Astrocyte of the spinal cord (primary cell): ENCODE results near the gene SLC9A7.

ENCODE experiments used
- DNase-seq: peaks from one replicate; pipeline ENCODE4 v3.0.0; 2011; ENCODE audit warnings: low read depth, low spot score
- H3K4me3 ChIP-seq: 2 replicates; pipeline ENCODE4 v1.5.1; 2011; ENCODE audit warnings: low read depth, mild to moderate bottlenecking, low read length, moderate library complexity
- in situ Hi-C: cut with HindIII; loops from 2 replicates; pipeline ENCODE4 v1.10.0; 2017; ENCODE audit warnings: low sequenced_read_pairs
- TF ChIP-seq, protein P1 (sequence below): IDR thresholded peaks from 2 replicates; pipeline ENCODE4 v1.5.1; 2012; ENCODE audit warnings: low read depth, mild to moderate bottlenecking, low read length, inconsistent platforms

The SLC9A7 gene

DNA sequence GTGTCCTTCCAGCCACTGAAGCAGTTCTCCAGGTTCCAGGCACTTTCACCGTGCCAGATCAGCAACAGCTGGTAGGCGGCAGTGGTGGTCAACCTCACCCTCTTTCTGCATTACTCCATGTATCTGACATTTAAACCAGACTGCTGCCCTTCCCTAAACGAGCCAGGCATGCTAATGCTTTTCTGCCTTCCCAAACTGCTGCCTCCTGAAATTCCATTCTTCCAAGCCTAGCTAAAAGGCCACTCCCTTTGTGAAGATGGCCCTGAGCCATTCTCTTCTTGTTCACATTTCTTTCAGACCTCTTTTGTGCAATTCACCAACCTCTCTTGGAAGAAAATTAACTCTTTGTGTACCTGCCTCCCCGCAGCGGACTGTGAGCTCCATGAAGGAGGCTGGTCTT is 111.7 kb downstream of the SLC9A7 start:
- in situ Hi-C loops: no loop called here
- H3K4me3 ChIP-seq: no peak overlapping the region
- TF ChIP-seq, protein P1, sequence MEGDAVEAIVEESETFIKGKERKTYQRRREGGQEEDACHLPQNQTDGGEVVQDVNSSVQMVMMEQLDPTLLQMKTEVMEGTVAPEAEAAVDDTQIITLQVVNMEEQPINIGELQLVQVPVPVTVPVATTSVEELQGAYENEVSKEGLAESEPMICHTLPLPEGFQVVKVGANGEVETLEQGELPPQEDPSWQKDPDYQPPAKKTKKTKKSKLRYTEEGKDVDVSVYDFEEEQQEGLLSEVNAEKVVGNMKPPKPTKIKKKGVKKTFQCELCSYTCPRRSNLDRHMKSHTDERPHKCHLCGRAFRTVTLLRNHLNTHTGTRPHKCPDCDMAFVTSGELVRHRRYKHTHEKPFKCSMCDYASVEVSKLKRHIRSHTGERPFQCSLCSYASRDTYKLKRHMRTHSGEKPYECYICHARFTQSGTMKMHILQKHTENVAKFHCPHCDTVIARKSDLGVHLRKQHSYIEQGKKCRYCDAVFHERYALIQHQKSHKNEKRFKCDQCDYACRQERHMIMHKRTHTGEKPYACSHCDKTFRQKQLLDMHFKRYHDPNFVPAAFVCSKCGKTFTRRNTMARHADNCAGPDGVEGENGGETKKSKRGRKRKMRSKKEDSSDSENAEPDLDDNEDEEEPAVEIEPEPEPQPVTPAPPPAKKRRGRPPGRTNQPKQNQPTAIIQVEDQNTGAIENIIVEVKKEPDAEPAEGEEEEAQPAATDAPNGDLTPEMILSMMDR: no peak
- DNase-seq: no peak

DNA sequence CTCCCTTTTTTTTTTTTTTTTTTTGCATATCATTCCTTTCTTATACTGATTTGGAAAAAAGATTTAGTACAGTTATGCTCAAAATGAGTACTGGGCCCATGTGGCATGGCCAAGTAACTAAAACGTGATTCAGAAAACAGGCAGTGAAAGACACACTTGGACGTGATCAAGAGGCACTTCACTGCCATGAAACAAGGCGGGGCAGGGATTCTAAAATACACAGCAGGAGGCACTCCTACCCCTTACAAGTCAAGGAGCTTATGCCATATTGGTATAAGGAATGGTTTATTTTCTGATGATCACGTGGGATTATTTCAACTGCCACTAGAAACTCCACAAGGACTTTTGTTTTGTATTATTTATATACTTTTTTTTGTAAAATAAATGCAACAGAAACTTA is 113.3 kb downstream of the SLC9A7 start:
- in situ Hi-C loops: no loop called here
- TF ChIP-seq, protein P1: no peak
- no peak overlapping the region for H3K4me3 ChIP-seq
- no peak for DNase-seq

DNA sequence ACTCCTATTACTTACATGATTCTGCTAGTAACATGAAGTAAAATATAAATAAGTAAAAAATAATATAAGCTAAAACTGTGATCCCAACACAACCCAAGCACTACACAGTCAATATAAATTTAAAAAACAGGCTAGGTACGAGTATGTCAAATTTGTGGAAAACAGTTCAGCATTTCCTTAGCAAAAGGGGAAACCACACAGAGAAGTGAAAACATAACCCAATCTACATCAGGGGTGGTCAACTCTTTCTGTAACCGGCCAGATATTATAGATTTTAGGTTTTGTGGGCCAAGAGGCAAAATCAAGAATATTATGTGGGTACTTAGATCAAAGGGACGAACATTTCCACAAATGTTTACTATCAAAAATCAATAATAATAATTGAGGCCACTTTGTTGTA is 115.3 kb downstream of the SLC9A7 start:
- H3K4me3 ChIP-seq: no peak overlapping the region
- TF ChIP-seq, protein P1: no peak
- no peak for DNase-seq
- in situ Hi-C loops: no loop called here

DNA sequence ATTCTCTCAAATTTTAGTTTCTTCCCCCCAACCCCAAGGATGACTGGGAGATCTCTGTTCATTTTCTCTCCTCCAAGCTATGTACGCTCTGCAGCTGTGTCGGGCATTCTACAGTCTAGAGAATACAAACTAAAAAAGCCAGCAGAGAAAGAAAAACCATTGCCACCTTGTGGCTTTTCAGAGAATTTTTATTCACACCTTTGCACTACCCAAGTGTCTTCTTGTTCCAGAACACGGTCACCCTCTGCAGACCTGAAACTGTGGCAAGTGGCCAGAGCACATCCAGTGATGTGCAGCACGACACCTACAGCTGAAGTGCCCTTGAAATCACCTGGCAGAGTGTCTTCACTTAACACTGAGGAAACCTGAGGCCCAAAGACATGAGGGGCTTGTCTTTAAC is 116.8 kb downstream of the SLC9A7 start:
- in situ Hi-C loops: no loop called here
- no peak overlapping the region for H3K4me3 ChIP-seq
- TF ChIP-seq, protein P1: peak; percentile 18
- peak; percentile 12 for DNase-seq

DNA sequence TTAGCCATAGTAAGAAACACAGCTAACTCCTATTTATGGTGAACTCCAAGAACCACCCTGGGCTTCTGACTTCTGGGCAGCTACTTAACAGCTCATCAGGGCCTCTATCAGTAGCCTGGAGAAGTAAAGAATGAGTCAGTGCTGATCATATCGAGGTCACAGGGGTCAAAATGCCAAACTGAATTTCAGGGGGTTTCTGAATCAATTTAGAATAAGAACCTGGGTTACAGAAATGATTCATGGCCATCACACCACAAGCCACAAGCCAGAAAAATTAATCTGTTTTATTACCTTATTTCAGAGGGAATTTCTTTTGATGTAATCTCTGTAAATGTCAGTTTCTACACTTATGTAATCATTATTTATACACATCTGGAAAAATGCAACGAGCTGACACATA is 121.0 kb downstream of the SLC9A7 start:
- in situ Hi-C loops: no loop called here
- no peak for DNase-seq
- no peak overlapping the region for H3K4me3 ChIP-seq
- TF ChIP-seq, protein P1: no peak

DNA sequence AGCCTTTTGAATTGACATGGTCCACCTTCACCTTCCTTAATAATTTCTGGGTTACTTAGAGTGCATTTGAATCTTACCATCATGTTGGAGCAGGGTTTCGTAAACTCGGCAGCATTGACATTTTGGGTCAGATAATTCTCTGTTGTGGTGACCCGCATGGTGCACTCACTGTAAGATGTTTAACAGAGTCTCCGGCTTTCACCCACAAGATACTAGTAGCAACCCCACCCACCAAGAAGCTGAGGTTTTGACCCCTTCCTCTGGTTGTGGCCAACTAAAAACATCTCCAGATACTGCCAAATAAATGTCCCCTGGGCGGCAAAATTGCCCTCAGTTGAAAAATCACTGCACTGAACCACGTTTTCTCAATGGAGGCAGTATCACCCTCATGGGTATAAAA is 122.7 kb downstream of the SLC9A7 start:
- TF ChIP-seq, protein P1: no peak
- in situ Hi-C loops: no loop called here
- DNase-seq: no peak

DNA sequence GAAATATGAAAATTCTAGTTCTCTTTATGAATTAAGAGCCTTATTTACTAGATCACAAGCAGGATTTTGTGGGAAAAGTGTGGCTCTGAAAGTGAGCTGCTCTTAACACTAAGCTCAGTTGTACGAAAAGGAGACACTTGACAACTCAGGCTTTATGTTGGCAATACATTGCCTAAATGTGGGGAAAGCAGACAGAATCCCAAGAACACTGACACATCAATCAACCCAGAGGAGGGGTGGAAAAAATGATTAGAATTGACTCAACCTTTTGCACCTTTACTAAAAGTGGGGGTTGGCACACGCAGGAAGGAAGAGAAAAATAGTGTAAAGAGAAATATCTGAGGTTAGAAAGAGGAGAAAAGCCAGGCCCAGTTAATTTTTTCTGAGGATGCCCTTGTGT is 123.7 kb downstream of the SLC9A7 start:
- in situ Hi-C loops: no loop called here
- TF ChIP-seq, protein P1: no peak
- H3K4me3 ChIP-seq: no peak overlapping the region
- DNase-seq: no peak

More for the DNA sequence above, 122.7 kb downstream of the SLC9A7 start:
- no peak overlapping the region for H3K4me3 ChIP-seq
